ENCODE results near the gene PSD4.
A peak's percentile ranks its signal among the peaks of the same experiment; 100 is the strongest.

Gene PSD4

GRCh38 chr2:113137827-113138226, 35.9 kb upstream of the PSD4 start:
- H3K9me3 ChIP-seq (ENCODE audit: severe bottlenecking), result no peaks in the 10 kb centered on the region

GRCh38 chr2:113138428-113139322, 35.1 kb upstream of the PSD4 start:
- H3K9me3 ChIP-seq (ENCODE audit: severe bottlenecking), result no peaks in the 10 kb centered on the region
- TF ChIP-seq CTCF (IDR thresholded peaks at IDR 0.05; ENCODE audit: poor library complexity, severe bottlenecking), result peak; percentile 88
- no peaks in the 10 kb centered on the region for H3K36me3 ChIP-seq (ENCODE audit: low read depth)
- DNase-seq (ENCODE audit: low spot score) (no peak), ATAC-seq (ENCODE audit: low read depth) (peak; percentile 55; the same call in 2 of the 3 replicates)
- H3K27me3 ChIP-seq (ENCODE audit: insufficient read depth, poor library complexity, severe bottlenecking), result no peaks in the 10 kb centered on the region
- no peak overlapping the region for H3K27ac ChIP-seq (ENCODE audit: poor library complexity, severe bottlenecking)
- peaks cover 10% of the 10 kb centered on the region for H3K4me1 ChIP-seq (ENCODE audit: insufficient read depth, poor library complexity, severe bottlenecking)
- H3K4me3 ChIP-seq (ENCODE audit: severe bottlenecking), result no peak overlapping the region

More at GRCh38 chr2:113137827-113138226, 35.9 kb upstream of the PSD4 start:
- Histone ChIP-seq H3K27me3 (ENCODE audit: insufficient read depth, poor library complexity, severe bottlenecking) (no peaks in the 10 kb centered on the region), H3K36me3 (ENCODE audit: low read depth) (no peaks in the 10 kb centered on the region), H3K4me3 (ENCODE audit: severe bottlenecking) (no peak overlapping the region), H3K27ac (ENCODE audit: poor library complexity, severe bottlenecking) (no peak overlapping the region), H3K4me1 (ENCODE audit: insufficient read depth, poor library complexity, severe bottlenecking) (peaks cover 12% of the 10 kb centered on the region)
- TF ChIP-seq CTCF (IDR thresholded peaks at IDR 0.05; ENCODE audit: poor library complexity, severe bottlenecking), result no peak
- DNase-seq (ENCODE audit: low spot score) (no peak), ATAC-seq (ENCODE audit: low read depth) (no peak)

- no peak overlapping the region for H3K27ac ChIP-seq (ENCODE audit: poor library complexity, severe bottlenecking)
- ATAC-seq (ENCODE audit: low read depth) (no peak), DNase-seq (ENCODE audit: low spot score) (no peak)
- H3K27me3 ChIP-seq (ENCODE audit: insufficient read depth, poor library complexity, severe bottlenecking), result no peaks in the 10 kb centered on the region
- H3K9me3 ChIP-seq (ENCODE audit: severe bottlenecking), result no peaks in the 10 kb centered on the region
- TF ChIP-seq CTCF (IDR thresholded peaks at IDR 0.05; ENCODE audit: poor library complexity, severe bottlenecking), result no peak
- no peaks in the 10 kb centered on the region for H3K36me3 ChIP-seq (ENCODE audit: low read depth)
- no peak overlapping the region for H3K4me3 ChIP-seq (ENCODE audit: severe bottlenecking)
- H3K4me1 ChIP-seq (ENCODE audit: insufficient read depth, poor library complexity, severe bottlenecking), result peaks cover 5% of the 10 kb centered on the region
Observed at GRCh38 chr2:113141451-113141850, 32.3 kb upstream of the PSD4 start.

GRCh38 chr2:113142290-113142689, 31.5 kb upstream of the PSD4 start:
- ATAC-seq (ENCODE audit: low read depth), result no peak
- no peak for TF ChIP-seq CTCF (IDR thresholded peaks at IDR 0.05; ENCODE audit: poor library complexity, severe bottlenecking)
- Histone ChIP-seq H3K4me1 (ENCODE audit: insufficient read depth, poor library complexity, severe bottlenecking) (peaks cover 5% of the 10 kb centered on the region), H3K9me3 (ENCODE audit: severe bottlenecking) (no peaks in the 10 kb centered on the region), H3K27me3 (ENCODE audit: insufficient read depth, poor library complexity, severe bottlenecking) (no peaks in the 10 kb centered on the region), H3K27ac (ENCODE audit: poor library complexity, severe bottlenecking) (no peak overlapping the region), H3K4me3 (ENCODE audit: severe bottlenecking) (no peak overlapping the region), H3K36me3 (ENCODE audit: low read depth) (no peaks in the 10 kb centered on the region)
- DNase-seq (ENCODE audit: low spot score), result no peak

- ATAC-seq (ENCODE audit: low read depth) (no peak), DNase-seq (ENCODE audit: low spot score) (no peak)
- no peak for TF ChIP-seq CTCF (IDR thresholded peaks at IDR 0.05; ENCODE audit: poor library complexity, severe bottlenecking)
- no peaks in the 10 kb centered on the region for H3K36me3 ChIP-seq (ENCODE audit: low read depth)
- no peak overlapping the region for H3K4me3 ChIP-seq (ENCODE audit: severe bottlenecking)
- no peaks in the 10 kb centered on the region for H3K27me3 ChIP-seq (ENCODE audit: insufficient read depth, poor library complexity, severe bottlenecking)
- no peaks in the 10 kb centered on the region for H3K4me1 ChIP-seq (ENCODE audit: insufficient read depth, poor library complexity, severe bottlenecking)
- no peaks in the 10 kb centered on the region for H3K9me3 ChIP-seq (ENCODE audit: severe bottlenecking)
- no peak overlapping the region for H3K27ac ChIP-seq (ENCODE audit: poor library complexity, severe bottlenecking)
Observed at GRCh38 chr2:113144259-113144658, 29.5 kb upstream of the PSD4 start.

Measured in RWPE2 (cell line).